ENCODE results near the gene FRMD4A. TPM values are rescaled to one million over a fixed set of nuclear protein-coding genes. Genes with fewer than 3 reads are reported as not detected.
"Not testable (repeated sequence)": the region's sequence is repeated elsewhere in the genome, so short reads cannot be mapped to it uniquely, and the experiment has no call there.

FRMD4A gene
- total RNA-seq, 4 donors from 2014 or later, result 13.7 to 27.2 (median 19.6) TPM

DNA sequence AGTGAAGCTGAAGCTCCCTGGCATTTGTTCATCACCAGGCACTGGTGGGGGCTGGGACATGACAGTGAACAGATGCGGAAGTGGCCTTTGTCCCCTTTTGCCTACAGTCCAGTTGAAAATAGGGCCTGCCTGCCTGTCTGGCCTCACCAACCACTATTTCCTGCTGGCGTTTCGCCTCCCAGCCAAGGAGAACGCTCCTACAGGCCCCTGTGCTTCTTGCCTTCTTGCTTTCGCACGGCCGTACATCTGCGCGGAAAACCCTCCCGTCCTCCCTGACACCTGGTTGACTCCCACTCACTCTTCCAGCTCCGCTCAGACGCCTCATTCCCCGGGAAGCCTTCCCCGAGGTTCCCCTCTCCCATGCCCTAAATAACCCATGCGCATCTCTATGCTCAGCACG, 426.7 kb downstream of the FRMD4A start:
- no peak for ATAC-seq
- H3K9me3 ChIP-seq, result no peaks in the 10 kb centered on the region
- no peak overlapping the region for H3K27ac ChIP-seq
- TF ChIP-seq POLR2AphosphoS5 (IDR thresholded peaks at IDR 0.05) (no peak), POLR2A (IDR thresholded peaks at IDR 0.05) (no peak), EP300 (IDR thresholded peaks at IDR 0.05) (no peak)
- TF ChIP-seq, protein P1, sequence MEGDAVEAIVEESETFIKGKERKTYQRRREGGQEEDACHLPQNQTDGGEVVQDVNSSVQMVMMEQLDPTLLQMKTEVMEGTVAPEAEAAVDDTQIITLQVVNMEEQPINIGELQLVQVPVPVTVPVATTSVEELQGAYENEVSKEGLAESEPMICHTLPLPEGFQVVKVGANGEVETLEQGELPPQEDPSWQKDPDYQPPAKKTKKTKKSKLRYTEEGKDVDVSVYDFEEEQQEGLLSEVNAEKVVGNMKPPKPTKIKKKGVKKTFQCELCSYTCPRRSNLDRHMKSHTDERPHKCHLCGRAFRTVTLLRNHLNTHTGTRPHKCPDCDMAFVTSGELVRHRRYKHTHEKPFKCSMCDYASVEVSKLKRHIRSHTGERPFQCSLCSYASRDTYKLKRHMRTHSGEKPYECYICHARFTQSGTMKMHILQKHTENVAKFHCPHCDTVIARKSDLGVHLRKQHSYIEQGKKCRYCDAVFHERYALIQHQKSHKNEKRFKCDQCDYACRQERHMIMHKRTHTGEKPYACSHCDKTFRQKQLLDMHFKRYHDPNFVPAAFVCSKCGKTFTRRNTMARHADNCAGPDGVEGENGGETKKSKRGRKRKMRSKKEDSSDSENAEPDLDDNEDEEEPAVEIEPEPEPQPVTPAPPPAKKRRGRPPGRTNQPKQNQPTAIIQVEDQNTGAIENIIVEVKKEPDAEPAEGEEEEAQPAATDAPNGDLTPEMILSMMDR (IDR thresholded peaks at IDR 0.05), result no peak
- no peak overlapping the region for H3K4me3 ChIP-seq
- no peaks in the 10 kb centered on the region for H3K27me3 ChIP-seq
- H3K4me1 ChIP-seq, result no peaks in the 10 kb centered on the region
- H3K36me3 ChIP-seq, result no peaks in the 10 kb centered on the region
- WGBS, 2 donors (ENCODE audit: low coverage in 1 of 2), result 74 to 82% methylated on average over 10 to 15 of the region's 16 CpGs

DNA sequence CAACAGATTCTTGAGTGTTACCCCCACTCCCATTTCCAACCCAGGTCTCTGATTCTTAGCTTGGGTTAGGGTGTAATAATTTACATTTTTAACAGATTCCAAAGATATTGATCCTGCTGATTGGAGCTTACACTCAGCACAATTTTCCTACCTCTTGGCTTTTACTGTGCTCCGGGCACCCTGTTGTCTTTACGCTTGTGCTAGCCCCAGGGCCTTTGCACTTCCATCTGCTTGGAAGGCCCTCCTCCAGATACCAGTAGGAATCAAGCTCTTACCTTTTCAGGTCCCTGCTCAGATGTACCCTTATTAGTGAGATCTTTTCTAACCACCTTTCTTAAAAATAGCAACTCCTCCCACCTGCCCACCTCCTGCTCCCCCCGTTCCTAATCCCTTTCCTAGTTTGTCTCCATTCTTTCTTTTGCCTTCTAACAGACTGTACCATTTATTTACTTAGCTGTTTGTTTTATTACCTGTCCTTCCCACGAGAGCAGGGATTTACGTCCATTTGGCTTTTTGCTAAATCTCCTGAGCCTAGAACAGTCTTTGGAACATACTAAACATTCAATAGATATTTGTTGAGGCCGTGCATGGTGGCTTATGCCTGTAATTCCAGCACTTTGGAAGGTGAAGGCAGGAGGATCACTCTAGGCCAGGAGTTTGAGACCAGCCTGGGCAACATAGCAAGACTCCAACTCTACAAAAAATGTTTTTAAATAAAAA, 427.7 kb downstream of the FRMD4A start:
- no peaks in the 10 kb centered on the region for H3K27me3 ChIP-seq

GRCh38 chr10:13899941-13900340, 430.8 kb downstream of the FRMD4A start:
- no peak overlapping the region for H3K4me3 ChIP-seq
- ATAC-seq, result no peak
- no peak overlapping the region for H3K27ac ChIP-seq
- H3K9me3 ChIP-seq, result no peaks in the 10 kb centered on the region
- 91 to 100% methylated on average over 3 of the region's 3 CpGs for WGBS, 2 donors (ENCODE audit: low coverage in 1 of 2)
- H3K4me1 ChIP-seq, result no peaks in the 10 kb centered on the region
- TF ChIP-seq EP300 (IDR thresholded peaks at IDR 0.05) (no peak), POLR2AphosphoS5 (IDR thresholded peaks at IDR 0.05) (no peak), POLR2A (IDR thresholded peaks at IDR 0.05) (no peak)
- TF ChIP-seq, protein P1 (IDR thresholded peaks at IDR 0.05), result no peak
- H3K36me3 ChIP-seq, result no peaks in the 10 kb centered on the region
- no peaks in the 10 kb centered on the region for H3K27me3 ChIP-seq

More for the DNA sequence above, 427.7 kb downstream of the FRMD4A start:
- H3K9me3 ChIP-seq, result no peaks in the 10 kb centered on the region
- ATAC-seq, result no peak
- no peak overlapping the region for H3K27ac ChIP-seq
- TF ChIP-seq, protein P1 (IDR thresholded peaks at IDR 0.05), result no peak
- TF ChIP-seq POLR2A (IDR thresholded peaks at IDR 0.05) (no peak), POLR2AphosphoS5 (IDR thresholded peaks at IDR 0.05) (no peak), EP300 (IDR thresholded peaks at IDR 0.05) (no peak)
- no peak overlapping the region for H3K4me3 ChIP-seq
- WGBS, 2 donors (ENCODE audit: low coverage in 1 of 2), result 95 to 100% methylated on average over 2 to 6 of the region's 6 CpGs
- no peaks in the 10 kb centered on the region for H3K4me1 ChIP-seq
- no peaks in the 10 kb centered on the region for H3K36me3 ChIP-seq

DNA sequence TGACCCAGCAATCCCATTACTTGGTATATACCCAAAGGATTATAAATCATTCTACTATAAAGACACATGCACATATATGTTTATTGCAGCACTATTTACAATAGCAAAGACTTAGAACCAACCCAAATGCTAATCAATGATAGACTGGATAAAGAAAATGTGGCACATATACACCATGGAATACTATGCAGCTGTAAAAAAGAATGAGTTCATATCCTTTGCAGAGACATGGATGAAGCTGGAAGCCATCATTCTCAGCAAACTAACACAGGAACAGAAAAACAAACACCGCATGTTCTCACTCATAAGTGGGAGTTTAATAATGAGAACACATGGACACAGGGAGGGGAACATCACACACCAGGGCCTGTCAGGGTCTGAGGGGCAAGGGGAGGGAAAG, 434.6 kb downstream of the FRMD4A start:
- not testable (repeated sequence) for H3K4me3 ChIP-seq, ATAC-seq, H3K4me1 ChIP-seq, H3K27ac ChIP-seq, H3K36me3 ChIP-seq, H3K9me3 ChIP-seq, H3K27me3 ChIP-seq
- WGBS, 2 donors (ENCODE audit: low coverage in 1 of 2), result 93% methylated on average over 1 of the region's 1 CpG; no CpG with 5 or more reads in 1 of the 2 donors

DNA sequence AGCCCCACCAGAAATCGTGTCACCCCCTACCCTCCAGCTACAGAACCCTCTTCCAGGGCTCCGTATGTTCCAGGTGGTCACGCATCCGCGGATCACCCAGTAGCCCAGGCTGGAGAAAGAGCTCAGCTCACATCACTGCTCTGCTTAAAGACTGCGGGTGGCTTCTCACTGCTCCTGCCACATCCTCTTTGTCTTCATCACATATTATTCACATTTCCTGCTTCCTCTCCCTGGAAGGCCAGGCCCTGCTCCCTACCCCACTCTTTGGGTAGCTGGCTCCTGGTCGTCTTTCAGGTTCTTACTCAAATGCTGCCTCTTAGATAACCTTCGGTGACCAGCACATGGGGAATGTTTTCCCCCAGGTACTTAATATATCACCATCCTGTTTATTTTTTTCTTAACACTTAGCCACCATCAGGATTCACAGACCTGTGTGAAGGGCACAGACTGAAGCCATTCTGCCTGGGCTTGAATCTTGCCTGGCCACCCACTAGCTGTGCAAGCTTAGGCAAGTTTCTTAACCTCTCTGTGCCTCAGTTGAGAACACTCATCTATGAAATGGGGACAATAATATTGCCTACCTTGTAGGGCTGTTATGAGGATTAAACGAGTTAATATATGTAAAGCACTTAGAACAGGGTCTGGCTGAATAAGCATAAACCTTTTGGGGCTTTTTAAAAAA, 436.2 kb downstream of the FRMD4A start:
- no peak for ATAC-seq
- WGBS, 2 donors (ENCODE audit: low coverage in 1 of 2), result 77 to 92% methylated on average over 2 to 8 of the region's 9 CpGs

More for the DNA sequence above, 436.2 kb downstream of the FRMD4A start:
- H3K27ac ChIP-seq, result no peak overlapping the region
- peaks cover 0 to 26% (median 8%) of the 10 kb centered on the region in 3 donors for H3K4me1 ChIP-seq
- H3K36me3 ChIP-seq, result no peaks in the 10 kb centered on the region
- no peaks in the 10 kb centered on the region for H3K27me3 ChIP-seq
- no peak for TF ChIP-seq POLR2AphosphoS5 (IDR thresholded peaks at IDR 0.05)
- no peak for TF ChIP-seq POLR2A (IDR thresholded peaks at IDR 0.05)
- TF ChIP-seq, protein P1 (IDR thresholded peaks at IDR 0.05), result no peak
- TF ChIP-seq EP300 (IDR thresholded peaks at IDR 0.05), result no peak
- H3K9me3 ChIP-seq, result no peaks in the 10 kb centered on the region
- no peak overlapping the region for H3K4me3 ChIP-seq
